NCI-H748 (cell line): ENCODE measurements around the gene EDN2.
A peak's percentile ranks its signal among the peaks of the same experiment; 100 is the strongest.

Experiments
- DNase-seq: peaks from one replicate; lab custom pipeline; 2025; ENCODE audit not compliant: unreplicated experiment; lab: John Stamatoyannopoulos, UW

EDN2 gene

GRCh38 chr1:41442697-41443251 lies 41.7 kb downstream of the EDN2 start:
- DNase-seq = no peak

DNA sequence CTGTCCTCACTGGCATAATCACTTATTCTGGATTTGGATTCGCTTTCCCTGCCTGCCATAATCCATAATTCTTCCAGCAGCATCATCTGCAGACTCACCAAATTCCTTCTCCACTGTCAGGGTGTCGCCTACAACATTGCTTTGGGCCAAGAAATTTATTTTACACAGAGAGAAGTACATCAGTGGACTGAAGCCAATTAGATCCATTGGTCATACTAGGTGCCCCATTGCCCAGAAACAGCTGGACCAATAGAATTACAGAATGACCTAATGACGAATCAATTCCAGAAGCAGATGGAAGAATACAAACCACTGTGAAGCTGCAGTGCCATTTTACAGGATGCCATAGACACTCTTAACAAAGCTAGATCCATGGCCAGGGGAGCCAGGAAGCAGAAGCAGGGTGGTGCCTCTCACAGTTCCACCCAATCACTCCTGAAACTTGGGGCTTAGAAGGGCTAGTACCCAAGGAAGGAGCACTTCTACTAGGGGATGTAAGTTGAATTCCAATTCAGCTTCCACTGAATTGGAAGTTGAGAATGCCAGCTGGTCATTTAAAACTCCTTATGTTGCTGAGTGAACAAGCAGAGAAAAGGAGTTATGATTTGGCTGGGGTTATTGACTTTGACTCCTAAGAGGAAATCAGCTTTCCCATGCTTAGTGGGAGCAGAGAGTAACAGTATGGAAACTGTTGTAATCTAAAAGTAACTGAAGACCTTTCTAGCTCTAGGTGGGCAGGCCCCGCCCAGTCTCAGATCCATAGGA lies 44.0 kb downstream of the EDN2 start:
- DNase-seq = no peak

GRCh38 chr1:41439234-41439633 lies 45.2 kb downstream of the EDN2 start:
- no peak for DNase-seq

GRCh38 chr1:41438711-41439110 lies 45.8 kb downstream of the EDN2 start:
- DNase-seq = no peak

- no peak for DNase-seq
These were observed 47.5 kb downstream of the EDN2 start for GRCh38 chr1:41437011-41437355.

GRCh38 chr1:41436281-41437010 lies 48.0 kb downstream of the EDN2 start:
- DNase-seq = no peak

DNA sequence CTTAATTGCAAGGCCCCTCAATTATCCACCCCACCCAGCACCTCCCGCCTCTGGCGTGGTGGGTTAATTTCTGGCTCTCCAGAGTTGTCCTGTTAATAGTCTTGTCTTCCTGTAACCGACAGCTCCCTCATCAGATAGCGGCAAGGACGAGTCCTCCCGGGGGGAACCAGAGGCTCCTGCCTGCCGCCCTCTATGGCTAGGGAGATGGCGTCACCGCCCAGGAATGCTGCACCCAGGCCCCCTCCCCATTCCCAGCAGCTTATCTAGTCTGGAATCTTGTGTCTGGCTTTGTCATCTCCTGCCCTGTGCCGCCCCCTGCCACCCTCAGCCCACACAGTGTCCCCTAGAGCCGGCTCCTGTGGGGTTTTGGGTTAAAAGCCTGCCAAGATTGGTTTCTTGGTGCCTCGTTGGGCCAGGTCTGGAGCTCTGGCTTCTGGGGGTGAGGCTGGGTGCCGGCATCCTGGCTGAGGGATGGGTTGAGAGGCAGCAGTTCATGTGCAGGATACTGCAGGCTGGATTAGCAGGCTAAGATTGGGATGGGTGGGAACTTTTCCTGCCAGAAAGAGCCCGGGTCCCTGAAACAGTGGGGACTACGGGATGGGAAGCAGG lies 48.8 kb downstream of the EDN2 start:
- peak; percentile 69 for DNase-seq

GRCh38 chr1:41434748-41435449 lies 49.6 kb downstream of the EDN2 start:
- no peak for DNase-seq

DNA sequence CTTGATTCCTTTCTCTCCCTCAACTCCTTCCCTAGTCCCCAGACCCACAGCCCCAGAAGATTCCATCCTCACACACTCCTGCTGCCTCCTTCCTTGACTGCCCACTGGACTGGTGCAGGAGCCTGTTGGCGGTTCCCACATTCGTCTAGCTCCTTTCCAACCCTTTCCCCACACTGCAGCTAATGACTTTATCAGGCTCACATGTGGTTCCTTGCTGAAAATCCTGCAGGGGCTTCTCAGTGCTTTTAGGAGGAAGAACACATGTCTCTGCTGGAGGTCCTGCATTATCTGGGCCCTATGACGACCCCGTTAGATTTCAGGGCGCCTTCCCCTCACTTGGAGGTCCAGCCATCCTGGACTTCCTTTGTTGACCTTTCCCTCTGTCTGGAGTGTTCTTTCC lies 50.2 kb downstream of the EDN2 start:
- no peak for DNase-seq

DNA sequence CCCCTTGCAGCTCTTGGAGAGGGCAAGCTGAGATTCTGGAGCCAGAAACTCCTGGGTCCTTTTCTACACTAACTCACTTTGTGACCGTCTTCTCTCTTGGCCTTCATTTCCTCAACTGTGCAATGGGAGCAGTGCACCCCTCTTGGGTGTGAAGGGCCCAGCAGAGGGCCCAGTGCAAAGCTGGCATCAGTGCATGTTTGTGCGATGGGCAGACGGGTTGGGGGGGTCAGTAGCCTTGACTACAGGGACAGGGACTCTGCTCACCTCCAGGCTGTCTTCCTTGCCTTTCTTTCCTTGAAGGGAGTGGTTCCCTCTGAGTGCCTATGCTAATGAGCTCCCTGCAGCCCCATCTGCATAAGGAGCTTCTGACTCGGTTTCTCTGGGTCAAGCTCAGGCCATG lies 51.0 kb downstream of the EDN2 start:
- DNase-seq = no peak

- DNase-seq = peak; percentile 90
These were observed 51.8 kb downstream of the EDN2 start for GRCh38 chr1:41432481-41433280.

- no peak for DNase-seq
These were observed 52.8 kb downstream of the EDN2 start for GRCh38 chr1:41431490-41432350.

DNA sequence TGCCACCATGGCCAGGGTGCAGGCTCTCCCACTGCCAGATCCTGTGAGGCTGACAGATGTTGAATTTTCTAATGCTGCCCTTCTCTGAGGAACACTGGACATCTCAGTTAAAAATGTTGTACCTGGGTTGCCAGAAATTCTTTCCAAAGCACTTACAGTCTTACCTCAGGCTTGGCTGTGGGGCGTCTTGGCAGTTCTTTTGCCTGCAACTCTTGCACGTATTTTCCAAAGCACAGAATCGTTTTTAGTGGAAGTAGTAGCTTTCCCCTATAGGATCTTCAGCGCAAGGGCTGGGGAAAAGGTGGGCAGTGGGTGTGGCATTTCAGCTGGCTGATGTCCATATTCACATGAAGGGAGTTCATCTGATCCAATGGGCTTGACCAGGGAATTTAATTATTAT lies 53.9 kb downstream of the EDN2 start:
- no peak for DNase-seq

DNA sequence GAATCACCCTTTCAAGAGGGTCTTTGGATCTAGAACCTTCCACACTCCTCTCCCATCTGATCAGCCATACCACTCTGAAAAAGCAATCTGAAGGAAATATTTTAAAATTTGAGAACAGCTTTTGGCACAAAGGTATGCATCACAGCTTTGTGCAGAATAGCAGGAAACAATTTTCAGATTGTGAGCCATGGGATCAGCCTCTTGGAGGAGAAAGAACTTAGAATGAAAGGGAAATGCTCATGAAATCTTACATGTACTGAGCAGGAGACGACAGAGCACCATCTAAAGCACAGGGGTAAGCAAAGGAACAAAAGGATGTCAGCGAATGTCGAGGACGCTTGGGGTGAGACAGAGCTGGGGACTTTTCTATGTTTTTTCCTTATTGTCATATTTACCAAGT lies 54.4 kb downstream of the EDN2 start:
- no peak for DNase-seq

DNA sequence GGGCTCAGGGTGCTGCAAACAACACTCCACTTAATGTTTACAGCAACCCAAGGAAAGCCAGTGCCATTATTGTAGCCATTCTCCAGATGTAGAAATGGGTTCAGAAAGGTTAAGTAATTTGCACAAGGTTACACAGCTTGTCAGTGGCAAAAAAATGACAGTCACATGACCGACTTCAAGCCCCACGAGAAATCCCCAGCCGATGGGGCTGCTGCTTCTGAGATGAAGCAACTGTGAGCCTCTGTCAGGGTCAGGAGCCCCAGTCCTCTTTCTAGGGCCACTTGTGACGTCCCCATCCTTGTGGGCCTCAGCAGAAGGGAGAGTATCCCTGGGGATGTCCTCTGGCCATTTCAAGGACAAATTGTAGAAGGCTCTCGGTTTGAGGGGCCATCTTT lies 54.8 kb downstream of the EDN2 start:
- no peak for DNase-seq
